T47D (cell line): ENCODE results near the gene KIF21A.

Source experiments
- DNase-seq, 2 experiments: peaks; one replicate each; pipeline versions ENCODE4 v3.0.0 to v3.0.0-alpha.2; 2011 to 2012; ENCODE audit warnings: low read depth in 1 of 2, low spot score in 1 of 2
- JUND ChIP-seq: IDR thresholded peaks from 2 replicates; pipeline ENCODE4 v1.6.1; 2012; ENCODE audit warnings: low read depth
- in situ Hi-C: cut with HindIII; loops from 2 replicates; pipeline ENCODE4 v1.10.0; 2016; ENCODE audit warnings: low sequenced_read_pairs, low pct_unique_long_range_greater_than_20kb

KIF21A gene

GRCh38 chr12:39369756-39370155, 73.2 kb downstream of the KIF21A start:
- no peak for TF ChIP-seq JUND
- no peak for DNase-seq
- in situ Hi-C loops = no loop called here

GRCh38 chr12:39368891-39369290, 74.0 kb downstream of the KIF21A start:
- no peak for DNase-seq
- in situ Hi-C loops = no loop called here
- TF ChIP-seq JUND = no peak

GRCh38 chr12:39368096-39368495, 74.8 kb downstream of the KIF21A start:
- DNase-seq = no peak
- no peak for TF ChIP-seq JUND
- in situ Hi-C loops = no loop called here

DNA sequence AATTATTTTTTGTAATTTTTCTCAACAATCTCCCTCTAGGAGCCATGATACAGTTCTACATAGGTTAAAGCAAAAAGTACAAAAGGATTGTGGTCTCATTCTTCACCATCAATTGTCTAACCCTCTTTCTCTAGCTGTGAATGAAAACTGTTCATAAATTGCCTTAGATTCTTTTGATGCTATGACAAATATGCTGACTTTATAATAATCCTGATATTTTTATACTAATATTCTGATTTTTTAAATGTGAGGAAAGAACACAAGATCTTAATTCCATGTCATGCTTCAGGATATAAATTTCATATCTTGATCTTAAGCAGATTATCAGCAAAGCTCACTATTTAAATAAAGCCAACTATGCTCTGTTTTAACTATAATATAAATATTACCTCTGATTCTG, 75.4 kb downstream of the KIF21A start:
- no peak for TF ChIP-seq JUND
- in situ Hi-C loops = no loop called here

GRCh38 chr12:39365364-39366001, 77.4 kb downstream of the KIF21A start:
- TF ChIP-seq JUND = no peak
- in situ Hi-C loops = no loop called here
- DNase-seq = peak in 1 of 2 experiments; percentile 36

More for the DNA sequence above, 75.4 kb downstream of the KIF21A start:
- DNase-seq = no peak

DNA sequence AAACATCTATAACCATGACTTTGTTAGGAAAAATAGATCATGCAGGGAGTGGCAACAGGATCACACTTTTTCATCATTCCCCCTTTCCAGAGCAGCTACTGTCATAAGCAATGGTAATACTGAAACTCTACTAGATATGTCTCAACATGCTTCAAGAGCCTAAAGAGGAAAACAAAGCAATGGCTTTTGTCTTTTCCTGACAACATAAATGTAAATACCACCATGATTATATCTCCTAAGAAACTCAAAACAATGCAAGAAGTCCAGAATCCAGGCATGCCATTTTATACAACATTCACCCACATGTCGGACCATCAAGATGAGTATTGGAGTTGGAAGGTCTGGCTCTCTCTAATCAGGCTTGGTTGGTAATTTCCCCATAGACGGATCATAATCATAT, 78.7 kb downstream of the KIF21A start:
- in situ Hi-C loops = no loop called here
- TF ChIP-seq JUND = no peak
- no peak for DNase-seq

DNA sequence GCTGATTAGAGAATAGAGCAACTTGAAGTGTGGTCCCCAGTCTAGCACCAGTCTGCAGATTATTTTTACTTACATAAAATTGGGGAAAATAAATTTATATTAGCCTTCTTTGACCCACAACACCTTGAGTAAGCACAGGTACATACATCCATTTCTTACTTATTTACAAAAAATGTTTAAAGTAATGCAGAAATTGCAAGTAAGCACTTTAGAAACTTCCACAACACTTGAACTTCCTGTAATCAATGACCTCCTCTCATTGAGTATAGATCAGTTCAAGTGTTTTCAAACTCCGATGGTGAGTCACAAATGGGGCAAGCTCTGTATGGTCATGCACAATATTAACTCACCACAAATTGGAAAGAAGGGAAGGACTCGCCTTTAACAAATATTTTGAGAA, 83.3 kb downstream of the KIF21A start:
- no peak for TF ChIP-seq JUND
- in situ Hi-C loops = no loop called here
- no peak for DNase-seq

DNA sequence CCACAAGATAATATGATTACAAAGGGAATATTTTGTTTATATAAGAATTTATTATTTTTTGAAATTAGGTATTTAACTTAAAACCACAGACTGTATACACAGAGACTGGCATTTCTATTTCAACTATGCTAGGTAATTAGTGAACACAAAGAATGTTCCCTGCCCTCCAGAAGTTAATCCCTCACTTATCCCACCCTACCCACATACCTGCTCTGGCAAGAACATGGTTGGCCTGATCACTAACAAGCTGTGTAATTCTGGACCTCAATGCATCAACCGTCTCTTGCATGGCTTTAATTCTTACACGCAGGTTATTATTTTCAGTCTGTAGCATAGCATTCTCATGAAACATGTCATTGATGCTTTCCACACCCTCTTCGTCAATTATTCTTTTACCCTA, 85.9 kb downstream of the KIF21A start:
- in situ Hi-C loops = no loop called here
- DNase-seq = no peak
- no peak for TF ChIP-seq JUND

DNA sequence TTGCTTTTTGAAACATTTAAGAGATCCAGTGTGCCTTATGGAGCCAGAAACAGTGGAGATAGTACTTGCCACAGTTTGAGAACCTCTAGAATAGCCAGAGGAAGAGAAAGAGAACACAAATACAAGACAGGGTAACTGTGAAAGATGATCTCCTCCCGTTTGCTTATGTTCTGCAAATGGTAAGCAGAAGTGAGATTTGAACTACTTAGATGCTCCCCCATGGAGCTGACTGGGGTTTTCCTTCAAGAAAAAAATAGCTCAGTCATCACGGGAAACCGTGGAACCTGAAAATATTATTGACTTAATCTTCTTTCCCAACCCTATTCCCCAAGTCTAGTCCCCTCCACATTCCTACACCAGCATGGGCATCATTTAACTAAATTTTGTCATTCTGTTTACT, 87.1 kb downstream of the KIF21A start:
- in situ Hi-C loops = no loop called here
- TF ChIP-seq JUND = no peak
- no peak for DNase-seq

GRCh38 chr12:39354955-39355354, 88.0 kb downstream of the KIF21A start:
- peak in 1 of 2 experiments; percentile 18 for DNase-seq
- TF ChIP-seq JUND = no peak
- in situ Hi-C loops = no loop called here

DNA sequence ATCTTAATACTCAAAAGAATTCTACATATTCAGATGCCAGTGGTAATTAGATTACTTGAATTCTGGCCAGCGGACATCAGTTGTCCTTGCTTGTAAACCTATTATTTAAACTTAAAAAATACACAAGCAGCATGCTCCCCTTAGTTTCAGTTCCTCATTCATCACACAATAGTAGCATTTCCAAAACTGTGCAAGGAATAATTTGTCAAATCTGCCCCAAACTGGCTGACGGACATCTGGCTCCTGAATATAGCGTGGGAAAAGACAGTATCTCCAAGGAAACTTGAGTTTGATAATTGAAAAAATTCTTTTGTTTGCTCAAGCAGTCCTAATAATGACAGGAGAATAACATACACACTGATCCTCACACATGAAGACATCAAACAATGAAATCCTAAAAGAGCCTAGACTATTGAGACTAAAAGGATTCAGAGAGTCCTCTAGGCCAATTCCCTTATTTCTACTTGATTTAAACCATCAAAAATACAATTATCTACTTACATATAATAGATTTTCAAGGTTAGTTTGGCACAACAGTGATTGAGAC, 90.4 kb downstream of the KIF21A start:
- DNase-seq = no peak
- TF ChIP-seq JUND = no peak
- in situ Hi-C loops = no loop called here

GRCh38 chr12:39351153-39351552, 91.8 kb downstream of the KIF21A start:
- TF ChIP-seq JUND = no peak
- in situ Hi-C loops = no loop called here
- DNase-seq = no peak

DNA sequence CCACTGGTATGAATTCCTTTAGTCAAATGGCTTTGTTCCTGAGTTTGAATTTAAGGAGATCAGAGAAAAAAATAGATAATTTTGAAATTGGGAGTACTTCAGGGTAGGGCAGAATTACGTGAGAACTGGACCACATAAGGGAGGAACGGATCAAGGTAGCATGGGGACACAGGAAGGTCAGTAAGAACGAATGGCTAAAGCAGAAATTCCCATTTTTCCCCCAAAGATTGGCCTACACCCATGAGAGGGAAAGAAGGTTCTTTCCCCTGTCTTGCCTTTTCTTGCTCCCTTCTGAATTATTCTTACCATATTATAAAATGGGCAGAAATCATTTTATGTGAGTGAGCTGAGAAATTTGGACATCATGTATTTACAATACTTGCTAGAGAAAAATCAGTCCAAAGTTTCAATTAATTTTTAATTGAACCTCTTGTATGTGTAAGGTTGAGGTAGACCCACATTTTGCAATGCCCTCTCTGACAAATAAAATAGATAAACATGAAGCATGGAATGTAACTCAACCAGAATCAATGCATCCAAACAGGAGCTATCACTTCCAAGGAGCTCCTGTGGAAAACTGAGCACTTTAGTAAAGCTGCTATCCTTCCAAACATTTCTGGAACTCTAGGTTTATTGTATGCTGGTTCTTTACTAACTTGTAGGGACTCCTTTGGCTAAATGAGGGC, 93.8 kb downstream of the KIF21A start:
- no peak for TF ChIP-seq JUND
- no peak for DNase-seq
- in situ Hi-C loops = no loop called here
